NK-92 (cell line): ENCODE results near the gene SBK2.

Experiments
- DNase-seq: peaks from one replicate; lab custom pipeline; 2025; ENCODE audit not compliant: unreplicated experiment; lab: John Stamatoyannopoulos, UW

SBK2 gene

DNA sequence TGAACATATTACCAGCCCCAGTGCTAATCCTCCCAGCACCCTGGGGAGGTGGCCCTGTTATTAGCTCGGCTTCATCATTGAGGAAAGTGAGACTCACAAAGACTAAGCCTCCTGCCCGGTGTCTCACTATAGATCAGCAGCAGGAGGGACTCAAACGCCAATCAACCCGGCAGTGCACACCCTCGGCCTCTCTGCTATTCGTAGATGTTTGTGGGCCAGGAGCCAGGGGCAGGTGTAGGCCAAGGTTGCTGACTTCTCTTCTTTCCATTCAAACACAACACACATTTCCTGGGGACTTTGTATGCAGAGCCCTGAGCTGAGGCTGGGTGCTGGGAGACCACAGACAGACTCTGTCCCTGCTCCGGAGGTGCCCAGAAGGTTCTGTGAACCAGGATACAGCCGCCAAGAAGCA is 17.8 kb upstream of the SBK2 start:
- DNase-seq = no peak

DNA sequence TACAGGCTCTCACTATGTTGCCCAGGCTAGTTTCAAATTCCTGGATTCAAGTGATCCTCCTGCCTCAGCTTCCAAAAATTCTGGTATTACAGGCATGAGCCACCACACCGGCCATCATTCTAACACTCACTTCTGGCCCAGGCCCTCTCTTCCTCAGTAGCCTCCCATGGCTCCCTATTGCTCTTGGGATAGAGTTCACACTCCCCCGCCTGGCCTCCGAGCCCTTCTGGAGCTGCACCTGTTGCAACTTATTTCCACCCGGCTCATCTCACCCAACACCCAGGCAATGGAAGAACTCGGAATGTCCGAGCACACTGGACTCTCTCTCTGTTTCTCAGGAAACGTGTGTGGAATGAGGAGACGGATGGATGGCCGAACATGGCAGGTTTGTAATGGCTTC is 17.4 kb upstream of the SBK2 start:
- no peak for DNase-seq

DNA sequence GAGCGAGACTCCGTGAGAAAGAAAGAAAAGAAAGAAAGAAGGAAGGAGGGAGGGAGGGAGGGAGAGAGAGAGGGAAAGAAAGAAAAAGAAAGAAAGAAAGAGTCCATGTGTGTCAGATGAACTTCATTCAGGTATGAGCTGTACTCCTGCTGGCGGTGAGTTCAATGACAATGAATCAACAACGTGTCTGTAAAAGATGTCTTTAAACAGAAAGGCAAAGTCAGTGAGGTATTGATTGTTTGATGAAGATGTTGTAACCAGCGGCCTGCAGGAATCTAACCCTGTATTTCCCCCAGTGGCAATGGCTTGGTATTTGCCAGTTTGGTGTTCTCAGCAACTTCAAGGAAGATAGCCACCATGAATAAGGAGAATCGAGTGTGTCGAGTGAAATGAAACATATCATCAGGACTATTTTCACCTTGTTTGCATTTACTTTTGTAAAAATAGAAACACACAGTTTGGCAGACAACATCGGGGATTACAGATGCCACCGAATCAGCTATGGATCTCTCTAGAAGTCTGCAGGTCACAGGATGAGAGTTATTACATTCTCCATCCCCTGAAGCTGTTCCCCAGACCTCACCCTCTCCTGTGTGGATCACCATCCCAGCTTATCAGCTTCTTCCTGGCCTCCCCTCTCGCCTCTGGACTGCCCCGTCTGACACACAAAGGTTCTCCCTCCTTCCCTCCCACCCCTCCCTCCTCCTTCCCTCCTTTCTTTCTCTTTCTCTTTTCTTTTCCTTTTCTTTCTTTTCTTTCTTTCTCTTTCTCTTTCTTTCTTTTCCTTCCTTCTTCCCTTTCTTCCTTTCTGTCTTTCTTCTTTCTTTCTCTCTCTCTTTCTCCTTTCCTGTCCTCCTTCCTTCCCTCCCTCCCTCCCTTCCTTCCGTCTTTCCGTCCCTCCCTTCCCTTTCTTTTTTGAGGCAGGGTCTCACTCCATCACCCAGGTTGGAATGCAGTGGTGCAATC is 16.6 kb upstream of the SBK2 start:
- no peak for DNase-seq

DNA sequence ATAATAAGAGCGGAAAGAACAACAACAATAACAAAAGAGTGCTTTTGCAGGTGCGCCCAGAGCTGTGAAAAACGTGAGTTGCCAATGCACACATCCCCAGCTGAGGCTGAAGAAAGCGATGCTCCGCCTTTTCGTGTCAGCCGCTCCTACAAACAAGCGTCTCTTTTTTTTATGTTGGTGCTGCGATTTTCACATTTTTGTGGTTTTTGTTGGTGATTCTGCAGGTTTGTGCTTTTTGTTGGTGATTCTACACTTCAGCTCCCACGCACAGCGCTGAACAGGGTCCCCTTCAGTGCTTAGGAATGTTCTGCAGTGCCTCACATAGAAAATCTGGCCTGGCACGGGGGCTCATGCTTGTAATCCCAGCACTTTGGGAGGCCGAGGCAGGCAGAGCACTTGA is 15.7 kb upstream of the SBK2 start:
- no peak for DNase-seq

DNA sequence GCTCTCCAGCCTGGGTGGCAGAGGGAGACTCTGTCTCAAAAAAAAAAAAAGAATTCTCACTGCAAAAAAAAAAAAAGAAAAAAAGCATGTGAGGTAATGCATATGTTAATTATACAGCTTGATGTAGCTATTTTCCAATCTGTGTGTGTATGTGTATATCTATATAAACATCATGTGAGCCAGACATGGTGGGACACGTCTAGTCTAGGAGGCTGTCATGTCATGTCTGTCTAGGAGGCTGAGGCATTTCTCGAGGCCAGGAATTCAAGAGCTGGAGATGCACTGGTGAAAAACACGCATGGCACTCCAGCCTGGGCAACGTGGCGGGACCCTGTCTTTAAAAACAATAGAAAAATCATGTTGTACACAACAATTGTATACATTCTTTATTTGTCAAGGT is 15.3 kb upstream of the SBK2 start:
- DNase-seq = no peak

DNA sequence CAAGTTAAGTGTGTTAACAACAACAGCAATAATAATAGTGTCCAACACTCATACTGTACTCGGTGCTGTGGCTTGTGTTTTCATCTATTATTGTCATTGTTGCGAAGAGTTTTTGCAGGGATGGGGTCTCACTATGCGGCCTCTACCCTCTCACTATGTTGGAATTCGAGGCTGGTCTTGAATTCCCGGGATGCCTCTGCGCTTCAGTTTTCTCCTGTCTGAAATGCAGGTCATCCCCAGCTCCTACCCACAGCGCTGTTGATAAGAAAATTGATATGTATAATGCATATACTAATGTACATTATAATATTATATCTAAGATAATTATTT is 13.4 kb upstream of the SBK2 start:
- DNase-seq = no peak

DNA sequence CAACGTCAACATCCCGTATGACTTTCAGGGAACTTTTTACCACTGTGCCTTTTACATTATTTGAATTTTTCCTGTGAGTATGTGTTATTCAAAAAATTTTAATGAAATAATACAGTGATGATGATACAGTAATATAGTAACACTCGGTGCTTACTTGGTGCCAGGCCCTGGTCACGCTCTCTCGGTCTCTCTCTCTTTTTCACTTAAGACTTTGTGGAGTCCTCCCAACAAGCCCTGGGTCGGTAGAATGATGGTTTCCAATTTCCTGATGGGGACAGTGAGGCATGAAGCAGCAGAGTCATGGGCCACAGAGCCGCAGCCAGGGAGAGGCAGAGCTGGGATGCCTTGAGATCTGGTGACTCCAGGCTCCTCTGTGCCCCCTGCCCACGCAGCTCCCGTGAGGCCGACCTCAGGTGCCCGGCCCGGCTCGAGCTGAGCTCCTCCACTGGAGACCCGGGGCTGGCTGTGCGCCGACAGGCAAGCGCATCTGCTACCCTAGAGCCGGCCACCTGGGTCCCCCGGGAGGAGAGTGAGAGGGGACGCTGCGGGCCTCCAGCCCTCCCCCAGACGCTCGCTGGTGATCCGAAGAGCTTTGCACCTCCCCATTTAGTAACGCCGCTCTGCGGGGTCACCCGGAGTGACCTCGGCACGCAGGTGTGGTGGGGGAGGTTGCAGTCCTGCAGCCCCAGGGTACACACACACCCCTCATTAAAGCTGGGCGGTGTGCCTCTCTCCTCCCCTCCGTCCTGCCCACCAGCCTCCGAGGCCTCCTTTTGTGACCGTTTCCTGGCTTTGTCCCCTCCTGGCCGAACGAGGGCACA is 12.8 kb upstream of the SBK2 start:
- DNase-seq = no peak

DNA sequence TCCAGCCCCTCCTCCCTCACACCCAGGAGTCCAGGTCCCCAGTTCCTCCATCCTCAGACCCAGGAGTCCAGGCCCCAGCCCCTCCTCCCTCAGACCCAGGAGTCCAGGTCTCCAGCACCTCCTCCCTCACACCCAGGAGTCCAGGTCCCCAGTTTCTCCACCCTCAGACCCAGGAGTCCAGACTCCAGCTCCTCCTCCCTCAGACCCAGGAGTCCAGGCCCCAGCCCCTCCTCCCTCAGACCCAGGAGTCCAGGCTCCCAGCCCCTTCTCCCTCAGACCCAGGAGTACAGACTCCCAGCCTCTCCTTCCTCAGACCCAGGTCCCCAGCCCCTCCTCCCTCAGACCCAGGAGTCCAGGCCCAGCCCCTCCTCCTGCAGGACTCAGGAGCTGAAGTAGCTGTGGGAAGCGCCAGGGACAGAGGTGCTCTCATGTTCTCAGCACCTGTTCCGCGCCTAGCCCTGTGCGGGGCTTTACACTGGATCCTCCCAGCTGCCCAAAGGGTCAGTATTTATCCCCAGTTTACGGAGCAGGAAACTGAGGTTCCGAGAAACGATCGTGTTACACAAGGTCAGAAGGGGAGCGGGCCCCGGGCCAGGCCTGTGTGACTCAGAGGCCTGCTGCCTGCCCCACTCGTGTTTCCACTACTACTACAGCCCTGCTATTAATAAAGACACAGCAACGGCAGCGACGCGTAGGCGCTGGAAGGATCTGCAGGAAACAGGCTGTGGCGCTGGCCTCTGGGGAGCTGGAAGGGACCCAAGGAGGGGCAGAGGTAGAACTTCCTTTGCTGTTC is 10.1 kb upstream of the SBK2 start:
- no peak for DNase-seq

DNA sequence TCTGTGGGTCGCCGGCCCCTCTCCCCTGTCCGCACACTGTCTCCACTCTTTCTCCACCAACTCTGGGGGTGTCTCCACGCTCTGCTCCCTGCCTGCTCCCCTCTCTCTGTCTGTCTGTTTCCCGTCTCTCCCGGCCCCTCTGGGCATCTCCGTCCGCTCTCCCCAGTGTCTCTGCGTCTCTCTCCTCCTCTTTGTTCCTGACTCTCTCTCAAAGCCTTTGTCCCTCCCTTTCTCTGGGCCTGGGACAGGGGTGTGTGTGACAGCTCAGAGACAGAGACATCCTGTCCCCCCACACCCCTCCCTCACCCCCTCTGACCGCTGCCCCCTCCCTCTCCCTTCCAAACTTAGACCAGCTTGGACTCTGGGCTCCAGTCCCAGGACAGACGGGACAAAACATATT is 9.1 kb upstream of the SBK2 start:
- no peak for DNase-seq

DNA sequence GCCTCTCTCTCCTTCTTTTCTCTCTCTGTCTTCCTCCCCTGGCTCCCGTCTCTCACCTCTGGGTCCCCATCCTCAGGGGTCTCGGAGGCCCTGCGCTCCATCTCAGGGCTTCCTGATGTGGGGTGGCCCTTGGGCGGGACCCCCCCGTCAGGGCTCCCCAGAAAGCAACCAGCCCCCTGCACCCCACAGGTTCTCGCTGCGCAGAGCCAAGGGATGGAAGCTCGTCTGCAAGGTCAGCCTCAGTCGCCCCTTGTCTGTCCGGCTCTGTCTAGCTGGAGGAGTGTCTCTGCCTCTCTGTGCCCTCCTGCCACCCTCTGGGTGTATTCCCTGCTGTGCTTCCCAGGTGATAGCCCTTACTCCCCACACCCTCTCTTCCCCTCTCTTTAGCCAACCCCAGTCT is 8.5 kb upstream of the SBK2 start, which contains the start of gene SBK3:
Gene SBK3 (minus strand): TSS at position 101 of the 400 bp plus-strand sequence. CDS start 0 bp downstream, at position 101.
- DNase-seq = no peak

DNA sequence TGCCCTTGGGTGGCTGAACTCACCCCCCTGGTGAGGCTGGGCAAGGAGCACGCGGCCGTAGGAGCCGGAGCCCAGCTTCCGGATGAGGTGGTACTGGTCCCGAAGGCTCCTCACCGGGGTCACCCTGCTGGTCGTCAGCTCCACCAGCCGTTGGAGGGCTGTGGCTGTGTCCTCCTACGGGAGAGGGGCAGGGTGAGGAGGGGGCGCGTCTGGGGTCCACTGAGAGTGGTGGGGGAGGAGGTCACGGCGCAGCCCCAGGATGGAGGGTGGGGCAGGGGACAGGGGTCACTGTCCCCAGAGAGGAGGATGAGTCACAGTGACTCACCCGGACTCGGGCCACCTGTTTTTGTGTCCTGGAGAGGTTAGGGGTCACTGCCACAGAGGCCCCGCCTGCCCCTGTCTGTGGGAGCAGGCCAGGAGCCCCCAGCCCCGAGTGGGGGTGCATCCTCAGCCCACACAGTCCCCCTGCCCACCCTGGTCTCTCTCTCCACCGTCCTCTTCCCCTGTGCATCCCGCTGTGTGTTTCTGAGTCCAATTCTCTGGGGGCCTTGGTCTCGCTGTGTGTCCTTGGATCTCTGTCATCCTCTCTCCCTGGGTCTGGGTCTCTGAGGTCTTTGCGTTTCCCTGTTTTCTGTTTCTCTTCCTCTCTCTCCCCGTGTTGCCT is 8.0 kb upstream of the SBK2 start:
- no peak for DNase-seq

DNA sequence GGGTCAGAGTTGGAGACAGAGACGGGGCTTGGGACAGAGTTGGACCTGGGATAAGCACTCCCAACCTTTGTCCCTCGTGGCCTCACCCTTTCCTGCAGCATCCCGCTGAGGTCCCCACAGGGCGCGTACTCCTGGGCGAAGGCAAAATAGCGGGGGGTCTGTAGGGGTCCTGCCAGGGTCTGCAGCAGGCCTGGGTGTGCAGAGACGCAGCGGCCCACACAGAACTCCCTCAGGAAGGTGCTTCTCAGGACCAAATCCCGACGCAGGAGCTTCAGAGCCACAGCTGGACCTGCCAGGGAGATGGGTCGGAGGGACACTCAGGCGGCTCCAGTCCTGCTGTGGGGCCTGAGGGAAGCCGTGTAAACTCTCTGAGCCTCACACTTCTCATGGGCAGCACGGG is 7.1 kb upstream of the SBK2 start:
- no peak for DNase-seq

DNA sequence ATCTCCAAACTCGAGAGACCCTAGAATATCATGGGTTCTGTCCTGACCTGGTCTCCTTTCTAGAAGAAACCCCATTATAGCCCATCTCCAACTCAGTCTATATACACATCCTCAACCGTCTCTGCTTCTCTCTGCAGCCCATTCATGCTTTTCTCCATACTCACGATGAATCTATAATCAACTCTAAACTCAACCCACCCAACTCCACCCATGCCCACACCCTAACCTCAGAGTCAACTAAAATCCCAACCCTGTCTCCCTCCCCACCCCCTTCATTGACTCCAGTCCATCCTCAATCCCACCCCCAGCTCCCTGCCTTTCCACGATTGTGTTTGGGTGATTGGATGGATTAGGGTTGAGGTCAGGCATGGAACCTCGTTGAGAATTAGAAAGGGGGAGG is 6.6 kb upstream of the SBK2 start:
- no peak for DNase-seq

DNA sequence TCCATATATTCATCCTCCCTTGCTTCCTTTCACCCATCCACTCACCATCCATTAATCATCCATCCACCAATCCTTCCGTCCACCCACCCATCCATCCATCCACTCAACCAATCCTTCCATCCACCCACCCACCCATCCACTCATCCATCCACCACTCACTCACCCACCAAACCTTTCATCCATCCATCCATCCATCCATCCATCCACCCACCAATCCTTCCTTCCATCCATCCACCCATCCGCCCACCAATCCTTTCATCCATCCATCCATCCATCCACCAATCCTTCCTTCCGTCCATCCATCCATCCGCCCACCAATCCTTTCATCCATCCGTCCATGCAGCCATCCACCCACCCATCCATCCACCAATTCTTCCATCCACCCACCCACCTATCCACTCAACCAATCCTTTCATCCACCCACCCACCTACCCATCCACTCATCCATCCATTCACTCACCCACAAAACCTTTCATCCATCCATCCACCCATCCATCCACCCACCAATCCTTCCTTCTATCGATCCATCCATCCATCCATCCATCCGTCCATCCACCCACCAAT is 5.4 kb upstream of the SBK2 start:
- no peak for DNase-seq

DNA sequence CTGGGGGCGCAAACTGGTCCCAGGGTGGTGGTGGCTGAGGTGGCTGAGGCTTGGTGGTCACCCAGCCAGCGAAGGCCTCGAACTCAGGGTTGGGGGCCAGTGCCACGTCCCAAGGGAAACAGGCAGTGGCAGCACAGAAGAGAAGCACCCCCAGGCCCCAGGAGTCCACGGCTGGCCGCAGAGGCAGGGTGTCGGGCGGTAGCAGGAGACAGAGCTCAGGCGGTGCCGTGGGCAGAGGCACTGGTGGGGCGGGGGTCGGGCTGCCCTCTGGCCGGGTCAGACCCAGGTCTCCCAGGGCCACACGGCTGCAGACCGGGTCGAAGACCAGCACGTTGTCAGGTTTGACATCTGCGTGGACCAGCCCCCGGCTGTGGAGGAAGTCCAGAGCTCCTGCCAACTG is 4.2 kb upstream of the SBK2 start:
- DNase-seq = no peak

DNA sequence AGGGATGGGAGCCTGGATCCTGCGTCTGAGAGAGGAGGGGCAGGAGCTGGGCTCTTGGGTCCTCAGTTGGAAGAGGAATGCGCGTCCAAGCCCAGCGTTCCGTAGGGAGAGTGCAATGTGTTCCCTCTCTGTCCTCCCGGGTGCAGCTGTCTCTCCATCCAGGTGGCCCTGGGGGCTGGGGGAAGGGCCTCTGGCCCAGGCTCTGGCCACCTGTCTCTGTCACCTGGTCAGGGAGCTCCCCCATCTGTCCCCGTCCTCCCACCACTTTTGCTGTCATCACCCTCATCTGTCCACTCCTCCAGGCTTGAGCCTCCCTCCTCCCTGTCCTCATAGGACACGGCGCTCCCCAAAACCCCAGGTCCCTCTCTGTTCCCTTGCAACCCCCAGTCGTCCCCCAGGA is 3.7 kb upstream of the SBK2 start:
- DNase-seq = no peak

DNA sequence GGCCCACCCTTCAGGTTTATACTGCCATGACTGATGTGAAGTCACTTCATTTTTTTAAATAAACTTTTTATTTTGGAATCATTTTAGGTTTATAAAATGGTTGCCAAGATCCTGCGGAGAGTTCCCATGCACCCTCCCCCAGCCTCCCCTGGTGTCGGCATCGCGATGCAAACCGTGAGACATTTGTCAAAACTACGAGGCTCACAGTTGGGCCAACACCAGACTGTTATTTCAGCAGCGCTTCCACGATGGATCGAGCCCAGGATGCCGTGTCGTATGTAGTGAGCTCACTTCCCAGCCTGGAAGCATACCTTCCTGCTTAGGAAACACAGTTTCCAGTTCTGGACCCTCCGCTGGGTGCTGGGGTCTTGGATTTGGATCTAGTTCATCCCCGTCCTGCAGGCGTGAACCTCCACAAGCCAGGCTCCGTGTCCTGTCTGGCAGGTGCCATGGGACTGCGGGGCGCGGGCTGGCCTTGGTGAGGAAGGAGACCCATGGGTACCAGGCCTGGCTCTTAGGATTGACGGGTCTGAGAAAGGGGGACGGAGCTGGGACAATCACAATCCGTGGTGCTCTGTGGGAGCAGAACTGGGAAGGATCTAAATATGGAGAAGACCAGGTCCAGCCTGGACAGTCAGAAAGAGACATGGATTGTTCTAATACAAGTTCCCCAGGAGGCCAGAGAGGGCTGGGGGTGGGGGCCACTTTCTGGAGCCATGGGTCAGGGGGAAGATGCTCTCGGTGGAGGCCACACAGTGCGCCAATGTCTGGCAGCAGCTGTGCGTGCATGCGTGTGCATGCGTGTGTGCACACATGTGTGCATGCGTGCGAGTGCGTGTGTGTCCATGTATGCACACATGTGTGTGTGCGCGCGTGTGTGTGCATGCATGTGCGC is 2.4 kb upstream of the SBK2 start:
- no peak for DNase-seq

DNA sequence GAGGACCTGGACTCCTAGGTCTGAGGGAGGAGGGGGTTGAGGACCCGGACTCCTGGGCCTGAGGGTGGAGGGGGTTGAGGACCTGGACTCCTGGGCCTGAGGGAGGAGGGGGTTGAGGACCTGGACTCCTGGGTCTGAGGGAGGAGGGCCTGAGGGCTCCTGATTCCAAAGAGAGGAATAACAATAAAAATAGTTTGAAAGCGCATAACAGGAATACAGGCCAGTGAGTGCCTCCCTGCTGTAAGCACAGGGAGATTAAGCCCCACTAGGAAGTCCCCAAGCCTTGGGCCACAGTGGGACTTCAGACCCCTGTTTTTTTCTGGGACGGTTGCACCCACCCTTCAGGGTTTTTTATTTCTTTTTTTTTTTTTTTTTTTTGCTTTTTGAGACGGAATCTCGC is 1.2 kb upstream of the SBK2 start:
- DNase-seq = no peak

DNA sequence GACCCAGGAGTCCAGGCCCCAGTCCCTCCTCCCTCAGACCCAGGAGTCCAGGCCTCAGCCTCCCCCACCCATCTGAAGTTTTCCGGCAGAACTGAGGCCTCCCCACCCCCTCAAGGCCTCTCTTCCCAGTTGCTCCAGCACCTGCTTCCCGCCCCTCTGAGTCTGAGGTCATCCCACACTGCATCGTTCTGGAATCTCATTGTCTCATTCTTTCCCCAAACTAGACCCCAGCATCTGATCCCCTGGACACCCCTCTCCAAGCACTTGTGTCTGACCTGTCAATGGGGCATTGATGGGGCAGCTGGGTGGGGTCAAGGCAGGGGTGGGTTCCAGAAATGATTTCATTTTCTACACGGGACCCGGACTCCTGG is 793 bp upstream of the SBK2 start:
- no peak for DNase-seq

DNA sequence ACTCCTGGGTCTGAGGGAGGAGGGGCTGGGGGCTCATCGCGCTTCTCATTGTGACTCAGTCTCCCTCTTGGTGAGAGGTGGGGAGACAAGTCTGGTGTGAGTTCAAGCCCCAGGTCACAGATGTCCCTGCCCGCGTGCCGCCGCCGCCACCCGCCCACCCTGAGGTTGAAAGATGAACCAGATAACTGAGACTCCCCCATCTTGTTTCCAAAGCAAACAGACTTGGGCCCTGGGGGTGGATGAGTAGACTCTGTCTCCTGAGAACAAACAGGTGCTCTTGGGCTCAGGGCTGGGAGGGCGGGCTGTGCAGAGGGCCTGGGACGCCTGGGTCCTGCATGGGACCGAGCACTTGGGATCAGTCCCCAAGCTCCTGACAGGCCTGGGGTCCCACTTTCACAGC is 567 bp downstream of the SBK2 start:
- DNase-seq = no peak
